ENCODE data around the gene UPK2. TPM values are rescaled to one million over a fixed set of nuclear protein-coding genes. Genes with fewer than 3 reads are reported as not detected.

UPK2 gene
- total RNA-seq, 2 experiments from 2014 or later = not detected

DNA sequence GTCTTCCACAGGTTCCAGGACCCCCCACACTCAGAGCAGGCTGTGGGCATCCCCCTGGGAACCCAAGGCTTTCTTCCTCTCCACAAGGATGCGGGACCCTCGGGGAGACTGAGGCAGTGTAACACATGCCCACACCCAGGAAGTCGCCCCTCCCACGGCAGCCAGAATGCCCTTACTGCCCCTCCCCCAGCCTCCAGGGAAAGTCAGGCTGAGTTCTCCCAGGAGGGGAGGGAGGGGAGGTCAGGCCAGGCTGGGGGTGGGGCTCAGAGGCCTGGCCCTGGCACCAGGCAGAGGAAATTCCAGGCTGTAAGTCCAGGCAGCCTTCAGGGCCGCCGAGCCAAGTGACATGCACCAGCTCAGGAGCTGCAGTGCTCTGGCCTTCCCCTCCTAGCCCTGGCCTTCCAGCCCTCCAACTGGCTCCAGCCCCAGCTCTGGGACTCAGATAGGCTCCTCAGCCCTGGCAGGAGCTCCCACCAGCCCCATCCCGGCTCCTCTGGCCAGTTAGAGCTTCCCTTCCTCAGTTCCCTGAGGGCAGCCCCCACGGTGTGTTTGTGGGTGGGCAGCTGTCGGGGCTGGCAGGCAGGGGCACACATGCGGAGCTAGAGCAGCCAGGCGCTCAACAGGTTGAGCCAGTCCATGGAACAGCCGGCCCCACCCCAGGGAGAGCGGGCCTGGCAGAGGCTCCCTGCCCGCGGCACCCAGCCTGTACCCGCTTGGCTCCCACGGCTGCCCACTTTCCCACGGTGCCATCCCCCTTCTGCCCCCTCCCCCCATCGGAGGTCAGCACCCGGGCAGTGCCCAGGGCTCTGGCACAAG, 34.0 kb upstream of the UPK2 start:
- H3K27ac Mint-ChIP-seq = peak overlapping the region; percentile 13
- no peaks in the 10 kb centered on the region for H3K27me3 Mint-ChIP-seq
- H3K4me1 Mint-ChIP-seq = peaks cover 72% of the 10 kb centered on the region
- H3K9me3 Mint-ChIP-seq (ENCODE audit: low read depth) = no peaks in the 10 kb centered on the region
- CTCF ChIA-PET = interaction anchor here (1.1 to 1.8 kb wide), 2 partner anchors 34 to 52 kb away, joined by 4 to 5 read pairs; partner anchors contain the start of gene UPK2
- peak overlapping the region; percentile 83 for H3K4me3 Mint-ChIP-seq
- ATAC-seq (no peak), DNase-seq (peak; percentile 40)
- H3K36me3 Mint-ChIP-seq = peaks cover 4% of the 10 kb centered on the region

GRCh38 chr11:118922745-118923627, 33.1 kb upstream of the UPK2 start:
- H3K4me3 Mint-ChIP-seq = peak overlapping the region; percentile 83
- peak; percentile 39 for DNase-seq

GRCh38 chr11:118923721-118924587, 32.1 kb upstream of the UPK2 start:
- DNase-seq (peak; percentile 48), ATAC-seq (no peak)
- CTCF ChIA-PET = interaction anchor here (0.9 to 4.9 kb wide), 5 partner anchors 29 to 234 kb away, joined by 3 to 23 read pairs (median 3); no protein-coding TSS in a partner anchor
- Mint-ChIP-seq H3K4me3 (peak overlapping the region; percentile 83), H3K27ac (peak overlapping the region; percentile 83), H3K36me3 (peaks cover 4% of the 10 kb centered on the region), H3K9me3 (ENCODE audit: low read depth) (no peaks in the 10 kb centered on the region), H3K4me1 (peaks cover 68% of the 10 kb centered on the region), H3K27me3 (no peaks in the 10 kb centered on the region)

More at GRCh38 chr11:118922745-118923627, 33.1 kb upstream of the UPK2 start:
- H3K9me3 Mint-ChIP-seq (ENCODE audit: low read depth) = no peaks in the 10 kb centered on the region
- peaks cover 4% of the 10 kb centered on the region for H3K36me3 Mint-ChIP-seq
- peaks cover 72% of the 10 kb centered on the region for H3K4me1 Mint-ChIP-seq
- peak overlapping the region; percentile 83 for H3K27ac Mint-ChIP-seq
- CTCF ChIA-PET = interaction anchor here (1.1 to 1.8 kb wide), 2 partner anchors 33 to 53 kb away, joined by 4 to 5 read pairs; partner anchors contain the start of gene UPK2
- ATAC-seq = no peak
- no peaks in the 10 kb centered on the region for H3K27me3 Mint-ChIP-seq

- no peak for ATAC-seq
- H3K4me3 Mint-ChIP-seq = peak overlapping the region; percentile 83
- peak; percentile 75 for DNase-seq
- H3K4me1 Mint-ChIP-seq = peaks cover 60% of the 10 kb centered on the region
- CTCF ChIA-PET = interaction anchor here (0.7 to 4.9 kb wide), 17 partner anchors 29 to 235 kb away, joined by 3 to 23 read pairs (median 3); partner anchors contain the start of genes DDX6 and UPK2
- H3K9me3 Mint-ChIP-seq (ENCODE audit: low read depth) = no peaks in the 10 kb centered on the region
- H3K27ac Mint-ChIP-seq = peak overlapping the region; percentile 83
- peaks cover 4% of the 10 kb centered on the region for H3K36me3 Mint-ChIP-seq
- H3K27me3 Mint-ChIP-seq = no peaks in the 10 kb centered on the region
Measured at GRCh38 chr11:118924591-118925585, 31.2 kb upstream of the UPK2 start.

DNA sequence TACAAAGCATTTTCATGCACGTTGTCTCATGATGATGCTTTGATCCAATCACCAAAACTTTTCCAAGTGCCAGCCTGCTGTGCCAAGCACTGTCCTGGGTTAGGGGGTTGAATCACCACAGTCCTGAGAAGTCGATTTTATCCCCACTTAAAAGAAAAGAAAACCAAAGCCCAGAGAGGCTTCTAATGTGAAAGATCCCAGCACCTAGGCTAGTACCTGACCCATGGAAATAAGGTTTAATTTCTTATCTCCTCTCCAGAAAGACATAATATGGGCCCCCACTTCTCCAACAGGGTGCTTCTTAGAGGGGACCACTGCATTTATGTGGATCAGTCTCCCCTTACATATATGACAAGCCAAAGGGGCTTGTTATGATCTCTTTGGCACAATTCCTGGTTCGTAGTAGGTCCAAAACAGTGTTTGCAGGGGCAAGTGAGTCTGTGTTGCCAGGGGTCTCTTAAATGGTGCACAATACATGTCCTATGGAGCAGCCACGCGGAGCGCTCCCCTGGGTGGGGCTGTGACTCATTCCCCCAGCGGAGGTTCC, 28.5 kb upstream of the UPK2 start:
- DNase-seq = no peak
- Mint-ChIP-seq H3K36me3 (peaks cover 1% of the 10 kb centered on the region), H3K4me3 (peak overlapping the region; percentile 92), H3K4me1 (peaks cover 50% of the 10 kb centered on the region), H3K27ac (peak overlapping the region; percentile 98), H3K27me3 (no peaks in the 10 kb centered on the region), H3K9me3 (ENCODE audit: low read depth) (no peaks in the 10 kb centered on the region)
- ATAC-seq = no peak
- CTCF ChIA-PET = interaction anchor here (1.0 to 4.9 kb wide), 8 partner anchors 9 to 238 kb away, joined by 3 to 23 read pairs (median 4); partner anchors contain the start of gene DDX6

DNA sequence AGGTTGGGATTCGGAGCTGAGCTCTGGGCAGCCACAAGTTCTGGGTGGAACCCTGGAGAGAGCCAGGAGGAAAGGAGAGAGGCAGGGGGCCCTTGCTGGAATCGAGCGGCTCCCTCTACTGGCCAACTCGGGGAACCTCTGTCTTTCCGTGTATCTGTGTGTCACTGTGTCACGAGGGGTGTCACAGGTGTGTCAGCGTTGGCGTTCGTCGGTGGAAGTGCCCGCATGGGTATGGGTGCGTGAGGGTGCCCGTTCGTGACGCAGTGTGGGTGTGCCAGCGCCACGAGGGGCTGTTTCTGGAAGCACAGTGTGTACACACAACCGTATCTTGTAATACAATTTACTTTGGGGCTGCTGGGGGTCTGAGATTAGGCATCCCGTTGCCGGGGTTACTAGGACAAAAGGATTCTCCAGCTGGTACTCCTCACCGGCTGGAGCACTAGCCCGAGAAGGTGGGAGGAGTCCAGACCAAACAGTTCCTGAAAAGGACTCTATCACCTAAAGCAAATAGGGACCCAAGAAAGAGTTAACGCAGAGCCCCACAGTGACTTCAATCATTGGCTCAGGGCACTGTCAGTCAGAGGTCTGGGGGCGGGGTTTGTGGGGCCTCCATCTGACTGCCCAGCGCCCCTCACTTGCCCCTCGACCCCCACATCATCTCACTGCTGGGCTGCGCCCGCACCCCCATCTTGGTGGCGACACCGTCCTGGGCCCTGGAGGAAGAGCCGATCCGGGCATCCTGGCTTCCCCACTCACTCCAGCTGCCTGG, 27.8 kb upstream of the UPK2 start:
- peak; percentile 94 for DNase-seq
- CTCF ChIA-PET = interaction anchor here (1.0 to 4.9 kb wide), 8 partner anchors 8 to 238 kb away, joined by 3 to 23 read pairs (median 4); partner anchors contain the start of gene DDX6
- H3K36me3 Mint-ChIP-seq = peaks cover 1% of the 10 kb centered on the region
- peak overlapping the region; percentile 98 for H3K27ac Mint-ChIP-seq
- no peaks in the 10 kb centered on the region for H3K27me3 Mint-ChIP-seq
- peak overlapping the region; percentile 92 for H3K4me3 Mint-ChIP-seq
- H3K9me3 Mint-ChIP-seq (ENCODE audit: low read depth) = no peaks in the 10 kb centered on the region
- peaks cover 44% of the 10 kb centered on the region for H3K4me1 Mint-ChIP-seq
- peak; percentile 60 for ATAC-seq

DNA sequence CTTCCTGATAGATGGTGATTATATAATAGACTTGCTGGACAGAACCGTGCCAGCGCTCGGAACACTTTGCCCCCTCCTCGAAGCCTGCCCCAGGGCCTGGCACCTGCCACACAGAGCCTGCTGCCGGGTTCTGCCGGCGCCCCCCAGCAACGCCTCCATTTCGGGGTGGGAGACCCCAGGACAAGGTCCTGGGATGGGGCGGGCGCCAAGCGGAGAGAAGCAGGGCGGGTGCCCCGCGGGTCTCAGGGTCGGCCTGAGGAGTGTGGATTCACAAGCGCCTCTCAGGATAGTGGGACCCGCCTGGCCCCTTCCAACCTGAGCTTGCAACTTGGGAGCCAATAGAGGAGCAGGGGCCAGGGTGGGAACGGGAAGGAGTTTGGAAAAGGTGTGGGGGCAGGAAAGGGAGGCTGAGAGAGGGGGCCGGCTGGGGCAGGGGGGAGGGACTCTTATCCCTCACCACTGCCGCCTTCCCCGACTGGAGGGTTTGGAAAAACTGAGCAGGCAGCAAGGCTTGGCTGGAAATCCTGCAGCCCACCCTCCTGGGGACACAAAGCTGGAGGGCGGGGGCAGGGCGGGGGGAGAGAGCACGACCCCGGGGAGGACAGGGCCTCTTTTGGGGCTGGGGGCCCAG, 27.1 kb upstream of the UPK2 start:
- Mint-ChIP-seq H3K36me3 (peaks cover 1% of the 10 kb centered on the region), H3K27ac (peak overlapping the region; percentile 98), H3K27me3 (no peaks in the 10 kb centered on the region), H3K9me3 (ENCODE audit: low read depth) (no peaks in the 10 kb centered on the region), H3K4me3 (peak overlapping the region; percentile 92), H3K4me1 (peaks cover 38% of the 10 kb centered on the region)
- DNase-seq = peak; percentile 68
- ATAC-seq = peak; percentile 12
- CTCF ChIA-PET = interaction anchor here (1.0 to 4.9 kb wide), 16 partner anchors 11 to 239 kb away, joined by 3 to 32 read pairs (median 6); partner anchors contain the start of genes DDX6, HMBS, UPK2 and VPS11

- peak overlapping the region; percentile 93 for H3K27ac Mint-ChIP-seq
- peaks cover 35% of the 10 kb centered on the region for H3K4me1 Mint-ChIP-seq
- H3K4me3 Mint-ChIP-seq = peak overlapping the region; percentile 92
- H3K36me3 Mint-ChIP-seq = peaks cover 1% of the 10 kb centered on the region
- H3K9me3 Mint-ChIP-seq (ENCODE audit: low read depth) = no peaks in the 10 kb centered on the region
- DNase-seq (peak; percentile 87), ATAC-seq (peak; percentile 16)
- CTCF ChIA-PET = interaction anchor here (0.7 to 4.4 kb wide), 27 partner anchors 10 to 266 kb away, joined by 3 to 32 read pairs (median 5); partner anchors contain the start of genes CENATAC, CXCR5, DDX6 and HINFP
- H3K27me3 Mint-ChIP-seq = no peaks in the 10 kb centered on the region
Measured at GRCh38 chr11:118929501-118930093, 26.5 kb upstream of the UPK2 start.

DNA sequence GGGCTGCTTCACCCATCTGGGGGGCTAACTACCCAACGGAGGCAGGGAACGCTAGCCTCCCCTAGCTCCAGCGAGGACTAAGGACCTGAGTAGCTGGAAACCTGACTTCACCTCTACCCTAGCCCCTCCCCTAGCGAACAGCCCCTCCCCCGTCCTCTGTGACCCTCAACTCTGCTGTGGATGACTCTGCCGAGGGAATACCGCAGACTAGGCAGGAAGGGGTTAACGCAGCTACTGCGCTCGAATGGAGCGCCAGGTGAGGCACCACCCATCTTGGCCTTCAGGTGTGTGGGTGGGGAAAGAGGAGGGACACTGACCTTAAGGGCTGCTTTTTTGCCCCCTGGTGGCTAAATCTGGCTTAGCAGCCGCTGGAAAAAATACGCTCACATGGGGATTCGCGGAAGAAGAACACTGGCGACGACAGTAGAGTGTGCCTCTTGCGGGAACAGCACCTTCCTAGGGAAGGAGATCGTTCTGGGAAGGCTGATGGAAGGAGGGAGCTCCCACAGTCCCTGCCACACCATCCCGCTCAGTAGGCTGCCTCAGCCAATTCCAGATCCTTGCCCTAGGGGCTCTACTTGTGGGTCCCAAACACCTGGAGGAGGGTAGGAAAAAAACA, 25.9 kb upstream of the UPK2 start:
- peak; percentile 10 for ATAC-seq
- peak overlapping the region; percentile 93 for H3K27ac Mint-ChIP-seq
- DNase-seq = peak; percentile 92
- peak overlapping the region; percentile 92 for H3K4me3 Mint-ChIP-seq
- CTCF ChIA-PET = interaction anchor here (0.7 to 4.4 kb wide), 30 partner anchors 10 to 265 kb away, joined by 3 to 32 read pairs (median 4); partner anchors contain the start of genes CENATAC, CXCR5, DDX6 and HINFP
- peaks cover 1% of the 10 kb centered on the region for H3K36me3 Mint-ChIP-seq
- no peaks in the 10 kb centered on the region for H3K27me3 Mint-ChIP-seq
- H3K9me3 Mint-ChIP-seq (ENCODE audit: low read depth) = no peaks in the 10 kb centered on the region
- peaks cover 35% of the 10 kb centered on the region for H3K4me1 Mint-ChIP-seq
